H1 (cell line): ENCODE results near the gene NFXL1. TPM values are rescaled to one million over a fixed set of nuclear protein-coding genes. Genes with fewer than 3 reads are reported as not detected.

Source experiments
- PHF8 ChIP-seq: fragments of 200-600 bp; sonication (generic); conservative IDR thresholded peaks from 2 replicates; pipeline ENCODE4 v1.7.1; 2012; ENCODE audit warnings: low read depth, mild to moderate bottlenecking, inconsistent platforms, low read length, moderate library complexity
- polyA plus RNA-seq, 7 experiments: library from polyadenylated mRNA; depleted of rRNA in 3 of 7; stranded (reverse) in 5 of 7; unstranded in 2 of 7; fragments of >200 nt in 5 of 7; fragments of 200-250 nt in 2 of 7; gene quantifications; 1 replicate in 5 of 7; 2 replicates in 1 of 7; 4 replicates in 1 of 7; pipeline versions ENCODE4 v1.2.1 to v1.2.3, GENCODE V29; 2011 to 2013; ENCODE audit warnings: missing spikeins in 2 of 7, mixed read lengths in 2 of 7
- total RNA-seq: library from RNA; stranded (reverse); fragmentation: NEBNext Ultra II Directional; extraction: Animal tissue kit (Norgen Biotek cat#: 25700); gene quantifications from 2 replicates; pipeline ENCODE4 v1.2.1, GENCODE V29; 2021

NFXL1 gene
- total and polyA plus RNA-seq, 2 of the 8 experiments (the other 6 are each of a cell fraction or from before 2014, with no cell fraction given) = 10.0 to 29.5 TPM

DNA sequence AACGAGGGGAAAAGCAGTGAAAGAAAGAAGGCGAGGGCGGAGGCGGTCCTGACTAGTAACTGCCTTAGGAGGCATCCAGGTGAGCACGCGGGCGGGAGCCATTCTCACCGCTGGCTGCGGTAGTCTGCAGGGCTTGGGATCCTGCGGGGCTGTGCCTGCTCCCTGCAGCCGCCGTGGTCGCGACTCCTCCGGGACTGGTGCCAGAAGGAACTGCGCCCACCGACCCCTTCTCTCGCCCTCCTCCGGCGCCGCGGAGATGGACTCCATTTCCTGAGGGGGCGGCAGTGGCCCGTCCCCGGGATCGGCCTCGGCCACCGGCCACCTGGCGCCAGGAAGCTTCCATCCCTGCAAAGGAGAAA is 543 bp downstream of the NFXL1 start (continued):
- peak; percentile 65; the same call in 1 of the 2 replicates for TF ChIP-seq PHF8
